ENCODE measurements around the gene CCNB2.

CCNB2 gene

GRCh38 chr15:59154243-59154642 is 49.3 kb downstream of the CCNB2 start:
- Histone ChIP-seq H3K4me2 (ENCODE audit: low read depth, low read length, poor library complexity, severe bottlenecking) (no peak overlapping the region), H2AFZ (ENCODE audit: low read depth, low read length, severe bottlenecking) (no peak overlapping the region), H3K4me3 (ENCODE audit: insufficient read depth, low read length, poor library complexity, severe bottlenecking) (no peak overlapping the region), H3K9me2 (replicated peaks; ENCODE audit: insufficient read depth, low read length) (no peaks in the 10 kb centered on the region), H3K27ac (ENCODE audit: low read depth, low read length) (no peak overlapping the region), H3K9me3 (ENCODE audit: insufficient read depth, low read length) (no peaks in the 10 kb centered on the region), H3F3A (ENCODE audit: insufficient read depth) (peaks cover 15% of the 10 kb centered on the region), H3K36me3 (ENCODE audit: low read length) (peaks cover 61% of the 10 kb centered on the region), H4K20me1 (ENCODE audit: low read depth, low read length) (no peaks in the 10 kb centered on the region), H3K9ac (ENCODE audit: low read length) (no peak overlapping the region), H3K79me2 (ENCODE audit: insufficient read depth, low read length) (no peaks in the 10 kb centered on the region; the same call in 1 of the 2 replicates), H3K27me3 (ENCODE audit: low read length) (no peaks in the 10 kb centered on the region)
- no peak for TF ChIP-seq CTCF (IDR thresholded peaks at IDR 0.05; ENCODE audit: insufficient read depth, low read length, poor library complexity, severe bottlenecking)
- TF ChIP-seq EZH2phosphoT487 (conservative IDR thresholded peaks at IDR 0.05; ENCODE audit: low read length), result no peak

- no peaks in the 10 kb centered on the region; the same call in 1 of the 2 replicates for H3K79me2 ChIP-seq (ENCODE audit: insufficient read depth, low read length)
- H3K27me3 ChIP-seq (ENCODE audit: low read length), result no peaks in the 10 kb centered on the region
- H4K20me1 ChIP-seq (ENCODE audit: low read depth, low read length), result no peaks in the 10 kb centered on the region
- H3K36me3 ChIP-seq (ENCODE audit: low read length), result peaks cover 54% of the 10 kb centered on the region
- no peak overlapping the region for H3K27ac ChIP-seq (ENCODE audit: low read depth, low read length)
- no peak for TF ChIP-seq EZH2phosphoT487 (conservative IDR thresholded peaks at IDR 0.05; ENCODE audit: low read length)
- no peak for TF ChIP-seq CTCF (IDR thresholded peaks at IDR 0.05; ENCODE audit: insufficient read depth, low read length, poor library complexity, severe bottlenecking)
- no peak overlapping the region for H3K4me3 ChIP-seq (ENCODE audit: insufficient read depth, low read length, poor library complexity, severe bottlenecking)
- no peak overlapping the region for H3K9ac ChIP-seq (ENCODE audit: low read length)
- H2AFZ ChIP-seq (ENCODE audit: low read depth, low read length, severe bottlenecking), result no peak overlapping the region
- H3K9me2 ChIP-seq (replicated peaks; ENCODE audit: insufficient read depth, low read length), result no peaks in the 10 kb centered on the region
- no peaks in the 10 kb centered on the region for H3K9me3 ChIP-seq (ENCODE audit: insufficient read depth, low read length)
- H3K4me2 ChIP-seq (ENCODE audit: low read depth, low read length, poor library complexity, severe bottlenecking), result no peak overlapping the region
- peaks cover 13% of the 10 kb centered on the region; the same call in 1 of the 2 replicates for H3F3A ChIP-seq (ENCODE audit: insufficient read depth)
These were observed 50.5 kb downstream of the CCNB2 start for GRCh38 chr15:59155431-59155830.

- no peak overlapping the region for H3K27ac ChIP-seq (ENCODE audit: low read depth, low read length)
These were observed 52.5 kb downstream of the CCNB2 start for GRCh38 chr15:59157396-59157795.

More at GRCh38 chr15:59157396-59157795, 52.5 kb downstream of the CCNB2 start:
- Histone ChIP-seq H3K4me2 (ENCODE audit: low read depth, low read length, poor library complexity, severe bottlenecking) (no peak overlapping the region), H3K9me2 (replicated peaks; ENCODE audit: insufficient read depth, low read length) (no peaks in the 10 kb centered on the region), H3K27me3 (ENCODE audit: low read length) (no peaks in the 10 kb centered on the region), H3K36me3 (ENCODE audit: low read length) (peaks cover 62% of the 10 kb centered on the region), H3F3A (ENCODE audit: insufficient read depth) (peaks cover 18% of the 10 kb centered on the region; the same call in 1 of the 2 replicates), H4K20me1 (ENCODE audit: low read depth, low read length) (no peaks in the 10 kb centered on the region), H3K4me3 (ENCODE audit: insufficient read depth, low read length, poor library complexity, severe bottlenecking) (no peak overlapping the region), H3K9me3 (ENCODE audit: insufficient read depth, low read length) (no peaks in the 10 kb centered on the region), H3K79me2 (ENCODE audit: insufficient read depth, low read length) (no peaks in the 10 kb centered on the region; the same call in 1 of the 2 replicates), H3K9ac (ENCODE audit: low read length) (no peak overlapping the region), H2AFZ (ENCODE audit: low read depth, low read length, severe bottlenecking) (no peak overlapping the region)
- TF ChIP-seq CTCF (IDR thresholded peaks at IDR 0.05; ENCODE audit: insufficient read depth, low read length, poor library complexity, severe bottlenecking) (no peak), EZH2phosphoT487 (conservative IDR thresholded peaks at IDR 0.05; ENCODE audit: low read length) (no peak)
